GM21576 (cell line): ENCODE measurements around the gene TTLL1.

Experiments used
- ATAC-seq: cut with Tn5 transposase; IDR thresholded peaks from one replicate; pipeline ENCODE4 v1.9.1; 2021; ENCODE audit warnings: mild to moderate bottlenecking, moderate library complexity; ENCODE audit not compliant: unreplicated experiment

TTLL1 gene

GRCh38 chr22:43088984-43089717 is at the start of gene TTLL1:
TSS of gene TTLL1 (minus strand) at chr22:43089391. CDS start at chr22:43075586, 13,805 bp downstream.
- peak; percentile 74 for ATAC-seq

GRCh38 chr22:43136801-43137200 is 47.6 kb upstream of the TTLL1 start:
- ATAC-seq: no peak

GRCh38 chr22:43136255-43136654 is 47.1 kb upstream of the TTLL1 start:
- ATAC-seq: no peak

- no peak for ATAC-seq
Measured at GRCh38 chr22:43135565-43135964, 46.4 kb upstream of the TTLL1 start.

- ATAC-seq: no peak
Measured at GRCh38 chr22:43134553-43134952, 45.4 kb upstream of the TTLL1 start.

- no peak for ATAC-seq
Measured at GRCh38 chr22:43133401-43133800, 44.2 kb upstream of the TTLL1 start.

GRCh38 chr22:43131773-43132501 is 42.7 kb upstream of the TTLL1 start:
- no peak for ATAC-seq

- ATAC-seq: no peak
Measured at GRCh38 chr22:43129426-43130425, 40.5 kb upstream of the TTLL1 start.

- ATAC-seq: no peak
Measured at GRCh38 chr22:43128928-43129424, 39.8 kb upstream of the TTLL1 start.

GRCh38 chr22:43128116-43128515 is 38.9 kb upstream of the TTLL1 start:
- ATAC-seq: no peak

- no peak for ATAC-seq
Measured at GRCh38 chr22:43127166-43127908, 38.1 kb upstream of the TTLL1 start.

GRCh38 chr22:43126501-43127165 is 37.4 kb upstream of the TTLL1 start:
- no peak for ATAC-seq

- peak; percentile 54 for ATAC-seq
Measured at GRCh38 chr22:43118953-43119458, 29.8 kb upstream of the TTLL1 start.

- no peak for ATAC-seq
Measured at GRCh38 chr22:43118024-43118849, 29.0 kb upstream of the TTLL1 start.

- ATAC-seq: no peak
Measured at GRCh38 chr22:43116932-43117331, 27.7 kb upstream of the TTLL1 start.

GRCh38 chr22:43114958-43115357 is 25.8 kb upstream of the TTLL1 start:
- ATAC-seq: no peak

- no peak for ATAC-seq
Measured at GRCh38 chr22:43113526-43114251, 24.5 kb upstream of the TTLL1 start.
